ENCODE measurements around the gene DSG2.
"Not testable (repeated sequence)": the region's sequence is repeated elsewhere in the genome, so short reads cannot be mapped to it uniquely, and the experiment has no call there.

DSG2 gene

DNA sequence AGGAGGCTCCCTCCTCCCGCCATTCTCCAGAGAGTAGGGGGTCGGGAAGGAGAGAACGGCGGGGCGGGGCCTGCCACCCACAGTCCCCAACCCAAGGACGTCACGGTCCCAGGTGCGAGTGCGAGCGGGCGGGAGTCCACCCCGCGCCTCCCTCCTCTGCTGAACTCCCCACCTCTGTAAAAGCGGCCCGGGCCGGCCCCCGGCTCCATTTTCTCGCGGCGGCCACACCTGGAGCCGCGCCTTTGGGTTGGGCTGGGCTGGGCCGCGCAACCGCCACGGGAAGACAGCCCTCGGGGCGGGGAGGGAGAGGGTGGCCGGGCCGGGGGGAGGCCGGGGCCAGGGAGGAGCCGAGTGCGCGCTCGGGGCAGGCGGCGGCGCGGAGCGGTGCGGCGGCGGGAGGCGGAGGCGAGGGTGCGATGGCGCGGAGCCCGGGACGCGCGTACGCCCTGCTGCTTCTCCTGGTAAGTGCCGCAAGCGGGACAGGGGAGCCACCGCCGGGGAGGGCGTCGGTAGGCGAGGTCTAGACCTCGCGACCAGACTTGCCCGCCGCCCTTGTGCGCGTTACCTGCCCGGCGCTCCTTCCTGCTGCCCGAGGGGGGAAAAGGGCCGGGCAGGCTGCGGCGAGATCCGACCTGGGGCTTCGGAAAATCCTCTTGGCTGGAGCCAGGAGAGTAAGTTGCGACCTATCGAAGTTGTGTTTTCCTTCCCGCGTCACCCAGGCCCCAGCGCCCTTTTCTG lies at the start of gene DSG2:
TSS of gene DSG2 (plus strand) at position 342 of the 738 bp plus-strand sequence. CDS start at position 417, 75 bp downstream.
- DNase-seq (ENCODE audit: low spot score) = no peak

DNA sequence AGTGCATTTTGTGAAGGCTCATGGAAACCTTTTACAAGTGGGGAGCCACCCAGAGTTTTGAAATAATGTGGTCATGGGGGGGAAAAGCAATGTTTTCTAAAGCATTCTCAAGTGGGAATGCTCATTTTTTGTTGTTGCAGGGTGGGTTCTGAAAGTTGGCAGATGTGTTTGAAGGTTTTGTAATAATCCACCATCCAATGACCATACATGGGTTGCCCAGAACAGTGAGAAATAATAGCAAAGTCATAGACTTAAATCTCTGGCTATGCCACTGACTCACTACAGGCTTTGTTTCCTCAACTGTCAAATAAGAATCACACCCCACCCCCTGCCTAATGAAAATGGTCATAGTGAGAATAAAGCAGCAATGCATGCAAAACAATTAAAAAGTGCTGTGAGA lies 47.6 kb upstream of the DSG2 start:
- DNase-seq (ENCODE audit: low spot score) = no peak

GRCh38 chr18:31451625-31452024 lies 46.4 kb upstream of the DSG2 start:
- DNase-seq (ENCODE audit: low spot score) = no peak

DNA sequence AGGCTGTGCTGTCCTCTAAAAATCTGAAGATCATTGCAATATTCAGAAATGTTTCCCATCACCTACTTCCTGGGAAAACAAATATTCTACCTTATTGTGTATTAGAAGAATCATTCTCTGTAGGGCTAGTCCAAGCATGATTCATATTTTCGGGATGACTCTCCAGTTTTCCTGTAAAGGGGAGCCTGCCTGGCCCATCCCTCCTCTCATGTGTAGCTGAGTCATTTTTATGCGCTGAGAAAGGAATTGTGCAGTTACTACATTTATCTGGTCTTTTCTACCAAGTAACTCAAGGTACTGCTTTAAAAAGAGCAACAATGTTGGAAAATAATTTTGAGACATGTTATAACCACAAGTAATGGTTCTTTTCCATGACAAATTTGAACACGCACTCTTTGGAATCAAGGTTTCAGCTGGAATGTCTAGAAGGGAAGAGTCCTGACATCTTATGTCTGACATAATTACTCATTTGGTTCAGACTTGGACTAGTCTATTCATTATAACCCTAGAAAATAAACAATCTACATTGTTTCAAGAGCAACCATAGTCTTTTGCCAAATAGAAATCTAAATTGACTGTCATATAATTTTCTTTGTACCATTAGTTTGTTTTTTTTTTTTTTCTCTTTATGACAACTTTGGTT lies 43.8 kb upstream of the DSG2 start:
- no peak for DNase-seq (ENCODE audit: low spot score)

DNA sequence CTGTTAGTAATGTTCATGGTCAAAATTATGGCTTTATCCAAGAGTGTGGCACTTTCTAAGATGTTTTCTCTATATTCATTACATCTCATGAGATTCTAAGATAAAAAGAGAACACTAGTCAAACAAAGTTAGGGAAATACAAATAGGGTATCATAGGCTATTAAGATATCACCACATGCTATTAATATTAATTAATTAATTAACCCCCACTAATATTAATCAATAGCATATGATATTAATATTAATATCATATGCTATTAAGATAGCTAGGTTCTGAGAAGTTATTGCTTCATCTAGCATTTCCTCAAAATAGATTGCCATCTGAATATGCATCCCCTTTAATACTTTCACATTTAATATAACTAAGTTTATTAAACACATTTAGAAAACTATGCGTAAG lies 28.3 kb upstream of the DSG2 start:
- DNase-seq (ENCODE audit: low spot score) = no peak

DNA sequence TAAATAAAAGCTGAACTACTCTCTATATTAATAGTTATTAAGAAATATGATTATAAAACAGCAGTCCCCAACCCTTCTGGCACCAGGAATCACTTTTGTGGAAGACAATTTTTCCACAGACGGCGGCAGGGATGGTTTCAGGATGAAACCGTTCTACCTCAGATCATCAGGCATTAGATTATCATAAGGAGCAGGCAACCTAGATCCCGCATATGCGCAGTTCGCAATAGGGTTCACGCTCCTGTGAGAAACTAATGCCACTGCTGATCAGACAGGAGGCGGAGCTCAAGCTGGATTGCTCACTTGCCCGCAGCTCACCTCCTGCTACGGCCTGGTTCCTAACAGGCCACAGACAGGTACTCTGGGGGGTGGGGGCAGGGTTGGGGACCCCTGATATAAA lies 19.3 kb upstream of the DSG2 start:
- DNase-seq (ENCODE audit: low spot score) = no peak

DNA sequence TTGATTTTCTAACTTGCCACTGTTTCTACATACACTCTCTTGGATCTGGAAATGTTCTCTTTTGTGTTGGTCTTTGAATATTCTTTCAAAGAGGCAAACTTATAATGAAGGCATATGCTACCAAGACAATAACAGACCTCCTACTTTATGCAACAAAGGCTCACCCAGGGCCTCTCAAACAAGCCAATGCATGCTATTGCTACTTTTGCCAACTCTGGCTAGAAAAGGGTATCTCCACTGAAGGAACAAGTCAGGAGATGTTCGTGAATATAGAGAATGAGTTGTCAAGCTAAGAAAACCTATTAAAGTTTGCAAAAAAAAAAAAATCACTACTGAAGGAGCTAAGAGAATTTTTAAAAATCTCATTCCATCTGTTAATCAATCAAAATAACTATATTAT lies 15.9 kb upstream of the DSG2 start:
- no peak for DNase-seq (ENCODE audit: low spot score)

- no peak for DNase-seq (ENCODE audit: low spot score)
These were observed 14.6 kb upstream of the DSG2 start for GRCh38 chr18:31483396-31483795.

DNA sequence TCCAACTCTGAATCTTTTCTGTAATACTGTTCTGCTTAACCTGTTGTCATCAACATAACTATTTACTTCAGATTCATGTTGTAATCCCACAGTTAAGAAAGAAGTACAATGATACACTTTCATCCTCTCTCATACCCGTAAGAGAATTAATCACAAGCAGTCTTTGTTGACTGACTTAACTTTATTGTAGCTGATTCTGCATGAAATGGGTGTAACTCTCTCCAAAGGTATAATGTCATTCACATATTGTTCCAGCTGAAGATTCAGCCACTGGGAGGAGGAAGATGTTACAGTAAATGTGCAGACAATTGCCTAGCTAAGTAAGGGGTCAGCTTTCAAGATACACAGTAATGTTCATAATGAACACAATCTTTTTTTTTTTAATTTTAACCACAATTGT lies 13.5 kb upstream of the DSG2 start:
- DNase-seq (ENCODE audit: low spot score) = no peak

DNA sequence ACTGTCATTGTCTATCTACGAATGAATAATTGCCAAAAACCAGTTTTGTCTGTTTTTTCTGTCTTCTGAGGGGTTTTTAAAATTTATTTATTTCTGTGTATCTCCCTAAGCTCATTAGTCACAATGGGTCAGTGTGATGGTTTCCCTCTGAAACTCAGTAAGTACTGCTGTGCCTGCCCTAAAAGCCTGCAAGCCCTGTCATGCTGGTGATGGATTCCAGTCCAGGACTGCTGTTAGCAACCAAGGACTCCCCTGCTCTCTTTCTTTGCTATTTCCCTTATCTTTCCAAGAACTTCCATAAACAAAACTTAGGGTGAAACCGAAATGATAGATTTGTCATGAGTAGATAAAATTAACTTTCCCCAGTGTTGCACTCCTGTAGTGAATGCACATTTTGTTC lies 11.8 kb upstream of the DSG2 start:
- no peak for DNase-seq (ENCODE audit: low spot score)

DNA sequence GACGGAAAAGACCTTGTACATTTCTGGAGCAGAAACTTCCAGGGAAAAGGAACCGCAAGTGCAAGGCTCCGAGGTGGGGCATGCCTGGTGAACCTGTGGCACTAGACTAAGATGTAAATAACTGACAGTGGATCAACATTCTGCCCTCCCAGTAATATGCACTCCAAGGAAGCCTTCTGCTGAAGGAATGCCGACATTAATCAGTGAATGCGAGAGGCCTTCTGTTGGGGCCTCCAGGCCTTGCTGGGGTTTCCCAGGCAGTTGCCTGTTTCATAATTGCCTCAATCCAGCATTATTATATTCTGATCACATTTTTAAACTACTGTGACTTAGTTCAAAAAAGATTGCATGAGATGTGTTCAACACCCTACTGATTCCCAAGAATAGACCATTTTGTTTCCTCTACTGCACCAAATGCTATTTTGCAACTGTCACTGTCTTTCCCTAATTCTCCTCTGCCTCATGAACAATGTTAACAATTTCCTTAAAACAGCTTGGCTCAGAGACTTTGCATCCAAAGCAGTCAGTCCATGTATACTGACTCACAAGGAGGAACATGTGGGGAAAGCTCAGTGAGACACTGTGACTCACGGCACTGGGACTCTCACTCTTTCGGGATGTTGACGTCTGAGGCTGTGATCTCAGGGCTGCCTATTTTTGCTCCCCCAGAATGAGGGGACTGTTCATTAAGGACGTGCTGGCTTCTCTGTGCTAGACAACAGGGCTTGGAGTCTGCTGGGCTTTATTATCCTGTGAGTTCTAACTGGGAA lies 10.5 kb upstream of the DSG2 start:
- no peak for DNase-seq (ENCODE audit: low spot score)

DNA sequence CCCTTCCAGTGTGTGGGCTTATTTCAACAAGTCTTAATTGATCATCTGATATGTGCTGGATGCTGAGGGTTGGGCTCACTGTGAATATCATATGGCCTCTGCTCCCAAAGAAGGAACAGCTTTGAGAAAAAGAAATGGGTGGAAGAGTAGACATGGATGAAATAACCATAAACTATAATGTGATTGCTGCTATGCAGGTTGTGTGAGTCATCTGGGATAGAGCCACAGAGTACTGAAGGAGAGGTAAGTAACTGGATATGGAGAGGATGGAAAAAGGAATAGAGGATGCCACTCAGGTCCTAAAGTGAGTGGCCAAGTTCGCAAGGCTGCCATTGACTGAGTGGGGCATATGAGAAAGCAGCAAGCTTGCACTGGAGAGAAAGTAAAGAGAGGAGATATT lies 8.7 kb upstream of the DSG2 start:
- no peak for DNase-seq (ENCODE audit: low spot score)

- DNase-seq (ENCODE audit: low spot score) = no peak
These were observed 7.6 kb upstream of the DSG2 start for GRCh38 chr18:31490387-31490786.

GRCh38 chr18:31490833-31491232 lies 7.1 kb upstream of the DSG2 start:
- DNase-seq (ENCODE audit: low spot score) = no peak

DNA sequence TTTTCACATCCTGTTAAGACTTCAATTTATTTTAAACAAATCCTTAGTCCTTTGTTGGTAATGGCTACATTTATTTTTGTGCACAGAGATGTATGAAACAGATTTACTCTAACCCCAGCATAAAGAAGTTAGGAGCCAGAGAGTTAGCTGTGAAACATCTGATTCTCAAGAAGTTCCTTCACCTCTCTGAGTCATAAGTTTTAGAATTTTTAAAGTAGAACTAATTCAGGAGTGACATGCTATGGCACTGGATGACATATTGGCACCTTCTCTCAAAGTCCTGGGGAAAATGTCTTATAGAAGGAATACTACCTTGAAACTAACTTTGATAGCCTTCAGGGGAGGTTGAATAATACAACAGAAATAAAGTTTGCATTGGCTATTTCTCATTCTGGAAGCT lies 6.4 kb upstream of the DSG2 start:
- no peak for DNase-seq (ENCODE audit: low spot score)

DNA sequence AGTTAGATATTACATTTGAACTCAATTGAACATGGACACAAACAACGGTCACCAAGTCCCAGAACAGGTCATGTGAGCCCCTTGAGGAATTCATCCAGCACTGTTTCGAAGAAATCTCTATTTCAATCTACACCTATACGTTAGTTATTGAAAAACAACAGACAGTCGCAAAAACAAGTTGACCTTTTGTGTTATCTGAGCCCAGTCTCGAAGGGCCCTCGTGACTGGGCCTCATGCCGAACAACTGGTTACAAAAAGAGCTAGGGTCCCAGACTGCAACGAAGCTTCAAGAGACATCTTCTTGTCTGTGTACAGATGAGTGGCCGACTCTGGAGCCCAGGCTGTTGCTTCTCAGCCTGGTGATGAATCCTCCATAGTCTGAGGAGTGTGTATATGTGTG lies 5.3 kb upstream of the DSG2 start:
- DNase-seq (ENCODE audit: low spot score) = no peak

GRCh38 chr18:31493171-31493570 lies 4.8 kb upstream of the DSG2 start:
- DNase-seq (ENCODE audit: low spot score) = no peak

GRCh38 chr18:31493941-31494340 lies 4.0 kb upstream of the DSG2 start:
- DNase-seq (ENCODE audit: low spot score) = no peak

GRCh38 chr18:31494705-31495244 lies 3.2 kb upstream of the DSG2 start:
- DNase-seq (ENCODE audit: low spot score) = not testable (repeated sequence)

- DNase-seq (ENCODE audit: low spot score) = no peak
These were observed 557 bp upstream of the DSG2 start for GRCh38 chr18:31497404-31497835.

- DNase-seq (ENCODE audit: low spot score) = no peak
These were observed 872 bp downstream of the DSG2 start for GRCh38 chr18:31498574-31499524.

Measured in CD4-positive, alpha-beta T cell treated with Interleukin-15 for 4 hours (primary cell).